OCI-LY1 (cell line): ENCODE results near the gene SKAP1.

Source experiments
- H2AFZ ChIP-seq: fragments of 200-600 bp; sonication (generic), shearing (Covaris generic); 2 replicates; pipeline ENCODE4 v1.6.0; 2014; ENCODE audit warnings: antibody characterized with exemption, mild to moderate bottlenecking, low read length
- H3F3A ChIP-seq: fragments of 200-600 bp; sonication (generic), shearing (Covaris generic); 2 replicates; pipeline ENCODE4 v1.6.0; 2014; ENCODE audit warnings: mild to moderate bottlenecking, antibody characterized with exemption, low read length, moderate library complexity; ENCODE audit not compliant: insufficient read depth
- H3K27ac ChIP-seq: fragments of 200-600 bp; sonication (generic); 2 replicates; pipeline ENCODE4 v1.5.1; 2014; ENCODE audit warnings: low read length, mixed run types, mild to moderate bottlenecking, low read depth; ENCODE audit not compliant: poor library complexity, severe bottlenecking
- H3K27me3 ChIP-seq: fragments of 200-600 bp; sonication (generic); 2 replicates; pipeline ENCODE4 v1.6.0; 2014; ENCODE audit warnings: antibody characterized with exemption, mild to moderate bottlenecking, low read length, moderate library complexity; ENCODE audit not compliant: insufficient read depth
- H3K36me3 ChIP-seq: fragments of 200-600 bp; sonication (generic); 2 replicates; pipeline ENCODE4 v1.6.1; 2014; ENCODE audit warnings: mild to moderate bottlenecking, antibody characterized with exemption, low read length, moderate library complexity, mixed read lengths; ENCODE audit not compliant: insufficient read depth
- H3K4me1 ChIP-seq: fragments of 200-600 bp; sonication (generic); 2 replicates; pipeline ENCODE4 v1.5.1; 2014; ENCODE audit warnings: mild to moderate bottlenecking, low read length, moderate library complexity; ENCODE audit not compliant: insufficient read depth, severe bottlenecking
- H3K4me2 ChIP-seq: fragments of 200-600 bp; sonication (generic), shearing (Covaris generic); 2 replicates; pipeline ENCODE4 v1.6.1; 2014; ENCODE audit warnings: low read length
- H3K4me3 ChIP-seq: fragments of 200-600 bp; sonication (generic); 2 replicates; pipeline ENCODE4 v1.5.1; 2014; ENCODE audit warnings: low read length, low read depth, mild to moderate bottlenecking, mixed read lengths; ENCODE audit not compliant: poor library complexity, severe bottlenecking
- H3K79me2 ChIP-seq: fragments of 200-600 bp; shearing (Covaris generic); 2 replicates; pipeline ENCODE4 v1.6.1; 2016; ENCODE audit warnings: mixed run types, low read length, mixed read lengths; ENCODE audit not compliant: insufficient read depth
- H3K9ac ChIP-seq: fragments of 200-600 bp; sonication (generic), shearing (Covaris generic); 2 replicates; pipeline ENCODE4 v1.6.1; 2014; ENCODE audit warnings: mild to moderate bottlenecking, low read length, mixed read lengths
- H3K9me2 ChIP-seq: fragments of 200-600 bp; sonication (generic), shearing (Covaris generic); 2 replicates; pipeline ENCODE4 v1.6.1; 2014; ENCODE audit warnings: low read depth, mild to moderate bottlenecking, low read length, mixed read lengths
- H3K9me3 ChIP-seq: fragments of 200-600 bp; shearing (Covaris generic); 2 replicates; pipeline ENCODE4 v1.6.1; 2014; ENCODE audit warnings: low read length, mixed read lengths
- H4K20me1 ChIP-seq: fragments of 200-600 bp; sonication (generic), shearing (Covaris generic); 2 replicates; pipeline ENCODE4 v1.6.0; 2016; ENCODE audit warnings: mild to moderate bottlenecking, low read length; ENCODE audit not compliant: insufficient read depth
- EZH2 ChIP-seq: fragments of 200-600 bp; sonication (generic), shearing (Covaris generic); IDR thresholded peaks from 2 replicates; pipeline ENCODE4 v1.8.0; 2017; ENCODE audit warnings: borderline replicate concordance, mixed run types, mild to moderate bottlenecking, antibody characterized with exemption, low read length, moderate library complexity, mixed read lengths
- TF ChIP-seq, protein P1 (sequence below): fragments of 200-600 bp; sonication (generic), shearing (Covaris generic); IDR thresholded peaks from 2 replicates; pipeline ENCODE4 v1.5.1; 2017; ENCODE audit warnings: mild to moderate bottlenecking, antibody characterized with exemption, low read length, moderate library complexity, mixed read lengths

Gene SKAP1

DNA sequence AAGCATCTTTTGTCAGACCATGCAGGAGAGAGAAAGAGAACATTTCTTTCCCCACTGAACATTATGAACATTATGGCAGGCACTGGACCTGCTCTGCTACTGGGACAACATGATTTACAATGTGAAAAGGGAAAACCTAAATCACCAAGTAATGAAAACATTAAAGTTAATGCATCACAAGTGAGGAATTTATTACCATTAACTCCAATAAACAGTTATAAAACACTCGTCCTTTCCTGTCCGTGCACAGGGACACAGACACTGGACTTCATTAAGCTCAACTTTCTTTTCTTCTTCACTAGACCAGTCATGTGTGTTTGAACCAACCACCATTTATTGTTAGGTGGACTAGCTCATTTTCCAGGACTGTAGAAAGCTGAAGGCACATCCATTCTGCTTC lies 227.1 kb downstream of the SKAP1 start:
- Histone ChIP-seq H3K9me2 (no peaks in the 10 kb centered on the region), H4K20me1 (no peaks in the 10 kb centered on the region), H3K27me3 (no peaks in the 10 kb centered on the region), H2AFZ (no peak overlapping the region), H3K36me3 (no peaks in the 10 kb centered on the region), H3K4me3 (no peak overlapping the region), H3K9ac (no peak overlapping the region), H3F3A (no peaks in the 10 kb centered on the region), H3K9me3 (no peaks in the 10 kb centered on the region), H3K4me2 (no peak overlapping the region), H3K79me2 (no peaks in the 10 kb centered on the region), H3K4me1 (no peaks in the 10 kb centered on the region), H3K27ac (no peak overlapping the region)
- TF ChIP-seq, protein P1, sequence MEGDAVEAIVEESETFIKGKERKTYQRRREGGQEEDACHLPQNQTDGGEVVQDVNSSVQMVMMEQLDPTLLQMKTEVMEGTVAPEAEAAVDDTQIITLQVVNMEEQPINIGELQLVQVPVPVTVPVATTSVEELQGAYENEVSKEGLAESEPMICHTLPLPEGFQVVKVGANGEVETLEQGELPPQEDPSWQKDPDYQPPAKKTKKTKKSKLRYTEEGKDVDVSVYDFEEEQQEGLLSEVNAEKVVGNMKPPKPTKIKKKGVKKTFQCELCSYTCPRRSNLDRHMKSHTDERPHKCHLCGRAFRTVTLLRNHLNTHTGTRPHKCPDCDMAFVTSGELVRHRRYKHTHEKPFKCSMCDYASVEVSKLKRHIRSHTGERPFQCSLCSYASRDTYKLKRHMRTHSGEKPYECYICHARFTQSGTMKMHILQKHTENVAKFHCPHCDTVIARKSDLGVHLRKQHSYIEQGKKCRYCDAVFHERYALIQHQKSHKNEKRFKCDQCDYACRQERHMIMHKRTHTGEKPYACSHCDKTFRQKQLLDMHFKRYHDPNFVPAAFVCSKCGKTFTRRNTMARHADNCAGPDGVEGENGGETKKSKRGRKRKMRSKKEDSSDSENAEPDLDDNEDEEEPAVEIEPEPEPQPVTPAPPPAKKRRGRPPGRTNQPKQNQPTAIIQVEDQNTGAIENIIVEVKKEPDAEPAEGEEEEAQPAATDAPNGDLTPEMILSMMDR, result no peak
- TF ChIP-seq EZH2, result no peak

DNA sequence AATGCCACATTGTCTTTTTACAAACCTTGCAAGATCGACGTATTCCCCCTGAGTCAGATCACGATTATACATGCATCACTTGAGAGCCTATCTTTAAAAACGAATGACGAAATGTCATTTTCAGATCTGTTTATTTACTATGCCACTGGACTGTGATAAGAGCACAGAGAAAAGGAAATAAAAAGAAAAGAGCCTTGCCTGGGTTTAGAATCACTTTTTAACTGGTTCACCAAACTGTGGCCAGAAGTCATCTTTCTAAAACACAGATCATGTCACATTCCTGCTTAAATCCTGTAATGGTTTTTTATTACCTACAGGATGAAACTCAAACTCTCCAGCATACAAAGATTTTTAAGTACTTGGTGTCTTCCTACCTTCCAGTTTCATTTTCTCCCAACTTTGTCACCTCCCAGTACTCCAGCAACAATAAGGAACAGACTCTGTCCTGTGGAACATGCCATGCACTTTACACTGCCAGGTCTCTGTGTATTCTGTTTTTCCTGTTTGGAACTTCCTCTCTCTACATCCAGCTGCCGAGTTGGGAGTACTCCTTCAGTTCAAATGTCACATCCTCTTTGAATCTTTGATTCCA lies 231.0 kb downstream of the SKAP1 start:
- no peaks in the 10 kb centered on the region for H3F3A ChIP-seq
- no peaks in the 10 kb centered on the region for H3K36me3 ChIP-seq
- H3K79me2 ChIP-seq, result no peaks in the 10 kb centered on the region
- H3K27ac ChIP-seq, result no peak overlapping the region
- no peaks in the 10 kb centered on the region for H4K20me1 ChIP-seq
- no peaks in the 10 kb centered on the region for H3K4me1 ChIP-seq
- H3K4me3 ChIP-seq, result no peak overlapping the region
- H3K4me2 ChIP-seq, result no peak overlapping the region
- TF ChIP-seq, protein P1, result no peak
- TF ChIP-seq EZH2, result no peak
- H2AFZ ChIP-seq, result no peak overlapping the region
- no peaks in the 10 kb centered on the region for H3K9me3 ChIP-seq
- no peaks in the 10 kb centered on the region for H3K9me2 ChIP-seq
- H3K9ac ChIP-seq, result no peak overlapping the region
- no peaks in the 10 kb centered on the region for H3K27me3 ChIP-seq

DNA sequence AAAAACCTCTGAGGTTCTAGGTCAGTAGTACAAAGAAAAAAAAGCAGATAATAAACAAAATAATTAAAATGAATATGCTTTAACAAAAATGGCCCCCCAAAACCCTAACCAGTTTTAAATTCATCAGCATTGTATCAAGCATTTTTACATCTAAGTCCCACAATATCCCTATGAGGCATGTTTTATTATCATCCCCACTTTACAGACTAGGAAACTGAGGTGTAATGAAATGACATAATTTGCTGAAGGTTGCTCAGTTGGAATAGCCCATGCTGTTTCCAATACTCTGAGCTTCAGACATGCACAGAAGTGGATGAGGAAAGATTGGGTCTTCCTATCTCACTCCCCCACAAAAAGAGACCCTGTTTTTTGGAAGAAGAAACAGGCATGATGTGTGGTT lies 234.1 kb downstream of the SKAP1 start:
- H3K4me3 ChIP-seq, result no peak overlapping the region
- H3K9me2 ChIP-seq, result no peaks in the 10 kb centered on the region
- no peaks in the 10 kb centered on the region for H3K4me1 ChIP-seq
- no peaks in the 10 kb centered on the region for H3F3A ChIP-seq
- H3K36me3 ChIP-seq, result no peaks in the 10 kb centered on the region
- no peak overlapping the region for H3K27ac ChIP-seq
- H3K27me3 ChIP-seq, result no peaks in the 10 kb centered on the region
- H3K79me2 ChIP-seq, result no peaks in the 10 kb centered on the region
- H3K4me2 ChIP-seq, result no peak overlapping the region
- no peak overlapping the region for H2AFZ ChIP-seq
- no peaks in the 10 kb centered on the region for H3K9me3 ChIP-seq
- H4K20me1 ChIP-seq, result no peaks in the 10 kb centered on the region
- TF ChIP-seq, protein P1, result no peak
- no peak for TF ChIP-seq EZH2
- H3K9ac ChIP-seq, result no peak overlapping the region
